HG03565 (cell line): ENCODE data around the gene FAM222A.

Source experiments
- ATAC-seq: cut with Tn5 transposase; IDR thresholded peaks from one replicate; pipeline ENCODE4 v1.9.1; 2021; ENCODE audit warnings: mild to moderate bottlenecking, moderate library complexity; ENCODE audit not compliant: unreplicated experiment

Gene FAM222A

GRCh38 chr12:109710747-109711595 lies 2.7 kb upstream of the FAM222A start:
- ATAC-seq = no peak

DNA sequence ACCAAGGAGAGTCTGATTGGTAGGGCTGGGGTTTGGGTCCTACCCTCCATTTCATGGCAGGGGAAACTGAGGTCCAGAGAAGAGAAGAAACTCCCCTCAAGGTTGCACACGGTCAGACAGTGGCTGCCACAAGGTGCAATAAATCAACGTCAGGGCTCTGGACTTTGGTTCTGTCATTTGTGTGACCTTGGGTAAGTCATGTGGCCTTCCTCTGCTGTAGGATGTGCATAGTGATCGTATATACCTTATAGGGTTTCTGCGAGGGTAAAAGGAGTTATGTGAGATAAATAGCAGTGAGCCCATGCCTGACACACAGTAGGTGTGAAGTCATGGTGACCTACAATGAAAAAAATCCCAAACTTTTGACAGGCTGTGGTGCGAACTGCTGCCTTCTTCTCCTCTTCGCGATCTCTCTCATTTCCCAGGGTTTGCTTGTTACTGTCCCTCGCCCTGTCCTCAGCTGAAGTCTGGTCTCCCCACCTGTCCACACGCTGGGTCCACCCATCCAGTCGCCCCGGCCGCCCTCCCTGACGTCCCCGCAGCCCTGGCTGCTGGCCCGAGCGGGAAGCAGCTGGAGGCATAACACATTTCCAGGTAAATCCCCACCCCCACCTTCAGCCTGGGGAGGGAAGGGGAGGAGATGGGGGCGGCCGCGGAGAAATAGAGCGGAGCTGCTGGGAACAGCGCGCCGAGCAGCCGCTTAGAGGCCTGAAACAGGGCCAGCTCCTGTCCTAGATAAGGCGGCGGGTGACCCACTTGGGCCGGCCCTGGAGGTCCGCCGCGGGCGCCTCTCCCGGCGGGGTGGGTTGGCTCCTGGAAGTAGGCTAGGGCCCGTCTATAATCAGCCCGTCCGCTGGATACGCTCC lies 1.8 kb upstream of the FAM222A start:
- no peak for ATAC-seq

DNA sequence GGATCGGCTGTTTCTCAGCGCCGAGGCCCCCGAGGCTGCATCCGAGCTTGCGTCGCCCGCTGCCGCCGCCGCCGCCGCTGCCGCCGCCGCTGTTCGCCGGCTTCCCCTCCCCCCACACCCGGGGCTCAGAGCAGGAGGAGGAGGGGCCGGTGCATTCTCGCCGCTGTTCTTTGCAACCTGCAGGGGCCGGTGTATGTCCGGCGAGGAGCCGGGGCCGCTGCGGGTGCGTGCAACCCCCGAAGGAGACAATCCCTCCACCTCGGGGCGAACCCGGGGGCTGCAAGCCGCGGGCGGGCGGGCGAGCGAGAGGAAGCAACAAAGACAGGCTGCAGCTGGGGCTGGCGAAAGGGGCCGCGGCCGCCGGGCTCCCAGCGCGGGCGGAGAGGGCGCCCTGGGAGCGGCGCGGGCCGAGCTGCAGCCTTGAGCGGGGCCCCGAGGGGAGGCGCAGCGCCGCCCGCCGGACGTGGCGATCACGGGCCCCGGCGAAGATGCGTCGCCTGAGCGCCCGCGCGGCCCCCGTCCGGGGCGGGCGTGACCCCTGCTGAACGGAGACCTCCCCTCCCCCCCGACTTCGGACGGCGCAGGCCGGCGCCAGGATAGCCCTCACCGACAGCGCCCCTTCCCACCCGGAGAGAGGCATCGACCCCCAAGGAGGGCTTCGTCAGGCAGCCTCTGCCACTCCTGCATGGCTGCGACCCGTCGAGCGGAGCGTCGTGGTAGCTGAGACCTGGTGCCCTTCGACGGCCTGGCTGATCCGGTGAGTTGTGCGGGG lies 702 bp downstream of the FAM222A start:
- peak; percentile 4 for ATAC-seq

- no peak for ATAC-seq
Measured at GRCh38 chr12:109714913-109715244, 1.3 kb downstream of the FAM222A start.

GRCh38 chr12:109715310-109716091 lies 1.9 kb downstream of the FAM222A start:
- ATAC-seq = no peak

DNA sequence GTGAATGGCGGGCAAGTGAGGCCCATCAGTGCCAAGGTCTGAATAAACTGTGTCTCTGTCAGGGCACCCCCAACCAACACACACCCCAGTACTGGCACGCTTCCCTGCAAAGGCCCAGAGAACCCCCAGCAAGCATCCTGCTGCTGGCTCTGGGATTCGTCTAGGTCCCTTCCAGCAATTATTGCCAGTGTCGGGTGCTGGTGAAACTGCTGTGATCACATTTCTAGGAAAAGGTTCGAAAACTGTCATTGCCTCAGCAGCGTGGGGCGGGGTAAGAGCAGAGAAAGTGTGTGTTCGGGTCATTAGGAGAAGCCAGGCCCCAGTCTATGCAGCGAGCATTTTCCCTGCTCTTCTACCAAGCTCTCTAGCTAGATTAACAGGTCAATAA lies 2.5 kb downstream of the FAM222A start:
- ATAC-seq = no peak

GRCh38 chr12:109716512-109717389 lies 3.1 kb downstream of the FAM222A start:
- ATAC-seq = no peak

DNA sequence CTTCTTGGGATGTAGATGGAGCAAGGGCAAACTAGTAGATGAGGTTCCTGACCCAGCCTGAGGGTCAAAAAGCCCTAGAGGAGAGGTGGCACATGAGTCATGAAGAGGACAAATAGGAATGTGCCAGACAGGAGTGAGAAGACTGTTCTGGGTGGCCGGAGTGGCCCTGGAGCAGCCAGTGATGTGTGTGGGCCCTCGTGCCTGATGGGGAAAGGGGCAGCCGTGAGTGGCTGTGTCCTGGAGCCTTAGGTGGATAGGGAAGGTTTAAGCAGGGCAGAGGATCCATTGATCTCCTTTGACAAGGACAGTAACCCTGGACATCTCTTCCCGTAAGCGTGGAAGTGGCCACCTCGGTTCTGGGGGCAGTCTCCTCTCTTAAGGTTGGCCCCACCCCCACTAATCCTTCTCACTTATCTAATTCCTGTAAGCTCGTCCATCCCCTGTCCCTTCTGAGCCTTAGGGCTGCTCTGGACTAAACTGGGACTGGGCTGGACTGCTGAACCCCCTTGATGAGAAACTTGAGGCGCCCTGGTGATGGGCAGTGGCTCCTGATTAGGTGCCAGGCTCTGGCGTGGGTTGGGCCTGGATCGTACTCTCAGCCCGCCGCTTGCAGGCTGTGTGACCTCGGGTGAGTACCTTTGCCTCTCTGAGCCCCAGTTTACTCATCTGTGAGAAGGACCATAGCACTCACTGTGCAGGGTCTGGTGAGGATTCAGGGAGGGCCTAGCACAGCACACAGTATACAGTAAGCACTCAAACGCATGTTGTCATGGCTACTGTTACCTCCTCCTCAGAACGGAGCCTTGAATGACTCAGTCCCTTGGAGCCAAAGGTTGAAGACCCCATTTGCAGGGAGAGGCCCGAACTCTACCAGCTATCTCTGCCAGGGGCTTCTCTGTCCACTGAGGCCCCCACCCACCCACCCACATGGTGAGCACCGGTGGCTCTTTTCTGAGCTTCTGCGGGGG lies 4.0 kb downstream of the FAM222A start:
- no peak for ATAC-seq

- ATAC-seq = no peak
Measured at GRCh38 chr12:109718390-109718789, 4.8 kb downstream of the FAM222A start.

DNA sequence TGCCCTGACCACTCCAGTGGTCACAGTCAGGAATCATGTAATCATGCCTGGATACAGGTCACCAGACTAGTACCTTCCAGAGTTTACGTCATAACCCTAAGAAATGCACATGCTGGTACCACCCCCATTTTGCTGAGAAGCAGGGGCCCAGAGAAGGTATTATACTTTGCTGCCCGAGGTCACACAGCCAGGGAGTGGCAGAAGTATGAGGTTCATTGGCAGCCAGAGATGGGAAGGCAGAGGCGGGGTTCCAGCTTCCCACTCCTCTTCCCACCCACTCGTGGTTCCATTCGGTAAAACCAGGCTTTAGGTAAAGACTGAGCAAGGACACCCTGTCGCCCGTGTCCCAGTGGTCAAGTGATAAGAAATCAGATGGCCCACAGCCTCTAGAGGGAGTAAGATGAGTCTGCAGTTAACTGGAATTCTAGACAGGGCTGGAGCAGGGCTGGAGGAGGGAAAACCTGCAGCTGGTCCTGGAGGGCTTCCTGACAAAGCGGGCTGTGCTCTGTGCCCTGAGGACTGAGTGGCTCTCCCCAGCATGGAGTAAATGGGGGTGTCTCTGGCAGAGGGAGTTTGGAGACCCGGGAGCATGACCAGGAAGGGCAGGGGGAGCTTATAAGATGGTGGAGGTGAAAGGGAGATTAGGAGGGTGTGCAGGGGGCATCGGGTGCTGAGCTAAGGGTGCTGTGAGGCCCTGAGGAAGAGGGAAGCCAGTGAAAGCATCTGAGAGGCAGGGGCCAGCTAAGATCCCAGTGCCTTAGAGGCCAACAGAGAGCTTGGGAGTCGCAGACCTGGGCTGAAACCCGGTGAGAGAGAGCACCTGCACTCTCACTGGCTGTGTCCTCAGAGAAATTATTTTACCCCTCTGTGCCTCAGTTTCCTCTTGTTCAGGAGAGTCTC lies 5.7 kb downstream of the FAM222A start:
- ATAC-seq = no peak

- ATAC-seq = no peak
Measured at GRCh38 chr12:109720152-109720856, 6.7 kb downstream of the FAM222A start.

GRCh38 chr12:109720857-109721189 lies 7.2 kb downstream of the FAM222A start:
- ATAC-seq = no peak

GRCh38 chr12:109721276-109721675 lies 7.7 kb downstream of the FAM222A start:
- no peak for ATAC-seq

DNA sequence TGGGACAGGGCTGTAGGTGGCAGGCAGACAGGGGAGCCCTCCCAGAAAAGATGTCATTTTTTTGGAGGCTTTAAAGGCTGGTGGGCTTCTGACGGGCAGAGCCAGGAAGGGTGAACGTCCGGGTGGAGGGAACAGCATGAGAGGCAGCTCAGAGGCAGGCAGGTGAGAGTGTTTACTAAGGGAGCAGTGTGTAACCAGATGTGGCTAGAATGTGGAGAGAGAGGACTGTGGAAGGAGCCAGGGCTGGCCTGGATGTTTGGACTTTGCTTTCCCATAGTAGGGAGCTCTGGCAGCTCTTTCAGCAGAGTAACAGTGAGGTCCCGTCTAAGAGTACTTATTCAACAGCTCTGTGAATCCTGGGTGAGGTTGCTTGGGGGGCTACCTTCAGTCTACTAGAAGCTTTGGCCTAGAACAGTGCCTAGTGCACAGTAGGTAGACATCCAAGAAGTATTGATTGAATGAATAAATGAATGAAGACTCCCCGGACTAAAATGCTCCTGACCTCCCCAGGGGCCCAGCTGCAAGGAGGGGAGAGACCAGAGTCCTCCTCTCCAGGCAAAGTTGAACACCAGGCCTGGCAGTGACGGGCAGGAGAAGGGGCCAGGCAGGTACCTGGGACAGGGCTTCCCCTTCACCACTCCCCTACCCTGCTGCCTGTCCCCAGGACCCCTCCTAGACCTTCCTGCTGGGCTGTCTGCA lies 8.5 kb downstream of the FAM222A start:
- no peak for ATAC-seq

DNA sequence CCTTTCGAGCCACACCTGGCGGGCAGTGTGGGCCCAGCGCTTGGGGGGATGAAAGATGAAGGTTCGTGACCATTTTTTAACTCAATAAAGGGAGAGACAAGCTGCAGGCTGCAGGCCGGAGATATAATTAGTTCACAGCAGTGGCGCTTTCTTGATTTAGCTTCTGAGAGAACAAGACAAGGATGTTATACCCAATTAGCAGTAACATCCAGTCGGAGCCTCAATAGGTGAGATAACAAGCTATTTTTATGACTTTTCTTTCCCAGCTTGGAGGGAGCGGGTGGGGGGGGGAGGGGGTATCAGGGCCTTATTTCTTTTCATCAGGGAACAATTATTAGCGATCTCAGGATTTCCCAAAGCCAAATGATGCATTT lies 9.1 kb downstream of the FAM222A start:
- ATAC-seq = no peak

GRCh38 chr12:109723311-109723881 lies 9.8 kb downstream of the FAM222A start:
- ATAC-seq = no peak
